Stimulated activated CD4-positive, alpha-beta T cell treated with anti-CD3 and anti-CD28 coated beads, Interleukin-4, amount 100 ng/mL, for 4 hours (primary cell): ENCODE measurements around the gene IFNE.

ENCODE experiments used
- DNase-seq, 2 experiments: peaks; one replicate each; pipeline ENCODE4 v3.0.0-alpha.2; 2020

The IFNE gene

GRCh38 chr9:21482213-21482612 is at the start of gene IFNE:
IFNE (minus strand) TSS chr9:21482313; CDS start chr9:21481694, 619 bp downstream.
- no peak for DNase-seq

- DNase-seq = no peak
Observed at GRCh38 chr9:21528123-21528808, 46.2 kb upstream of the IFNE start.

GRCh38 chr9:21527579-21527978 is 45.5 kb upstream of the IFNE start:
- no peak for DNase-seq

GRCh38 chr9:21525174-21525573 is 43.1 kb upstream of the IFNE start:
- DNase-seq = no peak

- DNase-seq = no peak
Observed at GRCh38 chr9:21524099-21524830, 42.2 kb upstream of the IFNE start.

- DNase-seq = no peak
Observed at GRCh38 chr9:21523021-21524014, 41.2 kb upstream of the IFNE start.

GRCh38 chr9:21522348-21522747 is 40.2 kb upstream of the IFNE start:
- DNase-seq = no peak

GRCh38 chr9:21521448-21521847 is 39.3 kb upstream of the IFNE start:
- DNase-seq = no peak

GRCh38 chr9:21520501-21521228 is 38.6 kb upstream of the IFNE start:
- no peak for DNase-seq

- DNase-seq = no peak
Observed at GRCh38 chr9:21519855-21520434, 37.8 kb upstream of the IFNE start.

- no peak for DNase-seq
Observed at GRCh38 chr9:21516796-21517195, 34.7 kb upstream of the IFNE start.

GRCh38 chr9:21513431-21513830 is 31.3 kb upstream of the IFNE start:
- DNase-seq = no peak

GRCh38 chr9:21510806-21511205 is 28.7 kb upstream of the IFNE start:
- no peak for DNase-seq

- DNase-seq = no peak
Observed at GRCh38 chr9:21507483-21507790, 25.3 kb upstream of the IFNE start.

- DNase-seq = no peak
Observed at GRCh38 chr9:21506626-21507482, 24.7 kb upstream of the IFNE start.

- no peak for DNase-seq
Observed at GRCh38 chr9:21505425-21506179, 23.5 kb upstream of the IFNE start.

GRCh38 chr9:21504894-21505293 is 22.8 kb upstream of the IFNE start:
- no peak for DNase-seq

GRCh38 chr9:21504113-21504512 is 22.0 kb upstream of the IFNE start:
- DNase-seq = no peak

- no peak for DNase-seq
Observed at GRCh38 chr9:21502586-21502985, 20.5 kb upstream of the IFNE start.

- DNase-seq = no peak
Observed at GRCh38 chr9:21499912-21500311, 17.8 kb upstream of the IFNE start.

- no peak for DNase-seq
Observed at GRCh38 chr9:21491756-21492155, 9.6 kb upstream of the IFNE start.
